Neuronal stem cell (in vitro differentiated cells): Measurements from ENCODE around the gene CDK14.

Source experiments
- DNase-seq: peaks from one replicate; pipeline ENCODE4 v3.0.0-alpha.2; 2013; ENCODE audit warnings: low spot score
- H2AFZ ChIP-seq: one replicate; pipeline ENCODE4 v1.6.1; 2013; ENCODE audit warnings: mild to moderate bottlenecking, low read length, inconsistent platforms
- H2AK5ac ChIP-seq: 2 replicates; pipeline ENCODE4 v1.6.1; 2013; ENCODE audit warnings: low read depth, mild to moderate bottlenecking, inconsistent platforms, low read length, moderate library complexity, mixed read lengths
- H2BK120ac ChIP-seq: 2 replicates; pipeline ENCODE4 v1.6.1; 2013; ENCODE audit warnings: low read depth, mild to moderate bottlenecking, inconsistent platforms, low read length, moderate library complexity, mixed read lengths
- H2BK12ac ChIP-seq: one replicate; pipeline ENCODE4 v1.6.1; 2013; ENCODE audit warnings: low read length, inconsistent platforms
- H2BK15ac ChIP-seq: 2 replicates; pipeline ENCODE4 v1.6.1; 2013; ENCODE audit warnings: mild to moderate bottlenecking, low read length, inconsistent platforms, mixed read lengths
- H2BK5ac ChIP-seq: one replicate; pipeline ENCODE4 v1.6.1; 2013; ENCODE audit warnings: inconsistent platforms, mild to moderate bottlenecking, low read length, moderate library complexity
- H3K14ac ChIP-seq: one replicate; pipeline ENCODE4 v1.6.1; 2013; ENCODE audit warnings: low read length, inconsistent platforms
- H3K18ac ChIP-seq: 2 replicates; pipeline ENCODE4 v1.6.1; 2013; ENCODE audit warnings: low read length, inconsistent platforms
- H3K23ac ChIP-seq: 2 replicates; pipeline ENCODE4 v1.6.1; 2013; ENCODE audit warnings: low read depth, mild to moderate bottlenecking, mixed read lengths, low read length, inconsistent platforms; ENCODE audit not compliant: poor library complexity
- H3K27ac ChIP-seq: replicated peaks from 3 replicates; pipeline ENCODE4 v1.5.1; 2013; ENCODE audit warnings: low read length, inconsistent platforms
- H3K27me3 ChIP-seq, 3 experiments: 2 replicates each; pipeline ENCODE4 v1.6.1; 2013; ENCODE audit warnings: low read length in 3 of 3, mild to moderate bottlenecking in 2 of 3, inconsistent platforms in 1 of 3, low read depth in 1 of 3, mixed read lengths in 1 of 3, moderate library complexity in 1 of 3; ENCODE audit not compliant: control insufficient read depth in 3 of 3, insufficient read depth in 3 of 3
- H3K36me3 ChIP-seq, 2 donors: replicated peaks in 1 of 2; 2 replicates each; pipeline ENCODE4 v1.6.1; 2013; ENCODE audit warnings: low read length in 2 of 2; ENCODE audit not compliant: control insufficient read depth in 2 of 2, insufficient read depth in 2 of 2
- H3K4ac ChIP-seq: 2 replicates; pipeline ENCODE4 v1.6.1; 2013; ENCODE audit warnings: inconsistent platforms, mild to moderate bottlenecking, low read length, moderate library complexity
- H3K4me1 ChIP-seq, 2 donors: 1 replicate in 1 of 2; 2 replicates in 1 of 2; pipeline ENCODE4 v1.6.1; 2013; ENCODE audit warnings: low read length in 2 of 2, low read depth in 1 of 2; ENCODE audit not compliant: control insufficient read depth in 2 of 2, insufficient read depth in 1 of 2
- H3K4me2 ChIP-seq: one replicate; pipeline ENCODE4 v1.6.1; 2013; ENCODE audit warnings: mild to moderate bottlenecking, low read length, inconsistent platforms; ENCODE audit not compliant: insufficient read depth, poor library complexity, severe bottlenecking
- H3K4me3 ChIP-seq, 2 donors: 2 replicates each; pipeline ENCODE4 v1.5.1; 2013; ENCODE audit warnings: low read length in 2 of 2, mild to moderate bottlenecking in 2 of 2, inconsistent platforms in 1 of 2, moderate library complexity in 1 of 2
- H3K79me1 ChIP-seq: one replicate; pipeline ENCODE4 v1.6.1; 2013; ENCODE audit warnings: low read depth, mild to moderate bottlenecking, inconsistent platforms, low read length, moderate library complexity
- H3K9ac ChIP-seq: one replicate; pipeline ENCODE4 v1.6.1; 2013; ENCODE audit warnings: mild to moderate bottlenecking, low read depth, low read length, inconsistent platforms; ENCODE audit not compliant: poor library complexity
- H3K9me3 ChIP-seq, 2 donors: replicated peaks in 1 of 2; 2 replicates each; pipeline versions ENCODE3 to v1.6.1; 2013; ENCODE audit warnings: low read length in 2 of 2, mild to moderate bottlenecking in 2 of 2, inconsistent platforms in 1 of 2, low read depth in 1 of 2, mixed read lengths in 1 of 2, moderate library complexity in 1 of 2; ENCODE audit not compliant: control insufficient read depth in 2 of 2, insufficient read depth in 1 of 2
- H4K8ac ChIP-seq: one replicate; pipeline ENCODE4 v1.6.1; 2013; ENCODE audit warnings: low read depth, mild to moderate bottlenecking, inconsistent platforms, low read length, moderate library complexity
- H4K91ac ChIP-seq: one replicate; pipeline ENCODE4 v1.6.1; 2013; ENCODE audit warnings: low read length, low read depth, mild to moderate bottlenecking, inconsistent platforms; ENCODE audit not compliant: poor library complexity
- WGBS, 2 donors: extraction: QIAGEN DNeasy Blood & Tissue Kit; methylation state at CpG; one replicate each; pipeline ENCODE4 v1.1.7; 2013; ENCODE audit warnings: missing lambda C conversion rate in 2 of 2, mixed read lengths in 1 of 2; ENCODE audit not compliant: insufficient read length in 2 of 2, insufficient replicate concordance in 1 of 2; ENCODE audit errors: extremely low coverage in 2 of 2; 5-methylcytosine and 5-hydroxymethylcytosine counted together

CDK14 gene

DNA sequence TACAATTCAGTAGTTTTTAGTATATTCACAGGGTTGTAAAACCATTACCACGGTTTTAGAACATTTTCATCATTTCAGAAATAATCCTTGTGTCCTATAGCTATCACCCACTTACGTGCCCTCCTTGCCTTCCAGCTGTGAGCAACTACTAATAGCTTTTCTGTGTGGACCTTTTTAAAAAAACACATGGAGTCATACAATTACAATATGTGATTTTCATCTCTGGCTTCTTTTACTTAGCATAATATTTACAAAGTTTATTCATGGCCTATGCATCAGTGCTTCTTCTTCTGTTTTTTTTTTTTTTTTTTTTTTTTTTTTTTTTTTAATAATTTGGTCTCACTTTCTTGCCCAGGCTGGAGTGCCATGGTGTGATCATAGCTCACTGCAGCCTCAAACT is 76.1 kb downstream of the CDK14 start:
- Histone ChIP-seq H2BK5ac (no peak overlapping the region), H2BK12ac (no peak overlapping the region), H2AFZ (no peak overlapping the region), H3K4ac (no peak overlapping the region), H3K23ac (no peak overlapping the region), H3K9me3 (no peaks in the 10 kb centered on the region), H3K18ac (no peak overlapping the region), H2AK5ac (no peak overlapping the region), H3K9ac (no peak overlapping the region), H3K4me3 (no peak overlapping the region), H2BK120ac (no peak overlapping the region), H3K36me3 (no peaks in the 10 kb centered on the region), H2BK15ac (no peak overlapping the region), H4K8ac (no peak overlapping the region), H3K4me2 (no peak overlapping the region), H3K4me1 (peaks cover 2 to 5% of the 10 kb centered on the region in 2 donors), H3K27me3 (no peaks in the 10 kb centered on the region), H3K14ac (no peak overlapping the region), H3K27ac (no peak overlapping the region), H4K91ac (no peak overlapping the region), H3K79me1 (no peaks in the 10 kb centered on the region)
- WGBS, 2 donors: no CpG with 5 or more reads among the region's 2 CpGs
- DNase-seq: no peak

DNA sequence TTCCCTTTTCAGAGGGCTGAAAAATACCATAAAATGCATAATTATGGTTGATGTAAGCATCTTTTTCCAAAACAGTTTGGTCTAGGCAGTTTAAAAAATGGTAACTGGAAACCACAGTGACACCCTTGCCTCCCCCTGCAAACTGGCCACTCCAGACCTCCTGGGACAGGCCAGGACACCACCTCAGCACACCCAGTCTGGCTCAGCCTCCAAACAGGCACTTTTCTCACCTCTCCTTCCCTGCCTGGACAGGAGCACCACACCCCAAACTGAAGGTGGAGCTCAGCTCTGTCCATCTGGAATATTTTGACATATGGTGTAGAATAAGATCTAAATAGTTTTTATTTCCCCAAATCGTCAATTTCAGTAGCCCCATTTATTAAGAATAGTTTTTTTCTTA is 78.5 kb downstream of the CDK14 start:
- Histone ChIP-seq H3K27me3 (no peaks in the 10 kb centered on the region), H3K79me1 (peaks cover 3% of the 10 kb centered on the region), H3K4me1 (peaks cover 11 to 22% of the 10 kb centered on the region in 2 donors), H3K9me3 (no peaks in the 10 kb centered on the region), H4K91ac (no peak overlapping the region), H2AK5ac (no peak overlapping the region), H2BK120ac (no peak overlapping the region), H2AFZ (no peak overlapping the region), H2BK12ac (no peak overlapping the region), H2BK15ac (no peak overlapping the region), H3K23ac (no peak overlapping the region), H3K14ac (no peak overlapping the region), H3K4me2 (no peak overlapping the region), H3K36me3 (no peaks in the 10 kb centered on the region), H4K8ac (no peak overlapping the region), H3K9ac (no peak overlapping the region), H2BK5ac (no peak overlapping the region), H3K4ac (no peak overlapping the region), H3K4me3 (no peak overlapping the region), H3K18ac (peak overlapping the region; percentile 85), H3K27ac (peak overlapping the region; percentile 49)
- WGBS, 2 donors: no CpG with 5 or more reads among the region's 1 CpG
- no peak for DNase-seq

DNA sequence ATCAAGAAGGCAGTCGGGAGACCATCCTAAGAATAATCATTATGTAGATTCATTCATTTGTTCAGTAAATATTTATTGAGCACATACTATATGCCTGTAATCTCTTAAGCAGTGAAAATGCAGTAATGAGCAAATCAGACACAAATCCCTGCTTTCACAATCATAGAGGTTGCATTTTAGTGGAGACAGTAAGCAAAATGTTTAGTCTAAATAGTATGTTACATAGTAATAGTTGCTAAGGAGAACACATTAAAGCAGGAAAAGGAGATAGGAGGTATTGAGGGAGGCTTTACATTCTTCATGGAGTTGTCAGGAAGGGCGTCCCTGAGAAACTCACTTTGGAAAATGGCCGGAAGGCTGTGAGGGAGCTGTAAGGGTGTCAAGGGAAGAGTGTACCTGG is 79.9 kb downstream of the CDK14 start:
- peaks cover 3% of the 10 kb centered on the region for H3K79me1 ChIP-seq
- no peak overlapping the region for H2BK15ac ChIP-seq
- no peak overlapping the region for H3K27ac ChIP-seq
- no peak overlapping the region for H2BK5ac ChIP-seq
- no peak overlapping the region for H3K14ac ChIP-seq
- H3K4ac ChIP-seq: no peak overlapping the region
- H3K36me3 ChIP-seq: no peaks in the 10 kb centered on the region
- H3K4me2 ChIP-seq: no peak overlapping the region
- no peak overlapping the region for H3K18ac ChIP-seq
- H3K4me1 ChIP-seq: peaks cover 11 to 23% of the 10 kb centered on the region in 2 donors
- H2AFZ ChIP-seq: no peak overlapping the region
- H2AK5ac ChIP-seq: no peak overlapping the region
- H2BK120ac ChIP-seq: no peak overlapping the region
- H2BK12ac ChIP-seq: no peak overlapping the region
- H3K27me3 ChIP-seq: no peaks in the 10 kb centered on the region
- H3K23ac ChIP-seq: no peak overlapping the region
- H3K9me3 ChIP-seq: no peaks in the 10 kb centered on the region
- no peak overlapping the region for H3K9ac ChIP-seq
- H4K91ac ChIP-seq: no peak overlapping the region
- no peak overlapping the region for H3K4me3 ChIP-seq
- no peak for DNase-seq
- no CpG with 5 or more reads among the region's 3 CpGs for WGBS, 2 donors
- H4K8ac ChIP-seq: no peak overlapping the region

DNA sequence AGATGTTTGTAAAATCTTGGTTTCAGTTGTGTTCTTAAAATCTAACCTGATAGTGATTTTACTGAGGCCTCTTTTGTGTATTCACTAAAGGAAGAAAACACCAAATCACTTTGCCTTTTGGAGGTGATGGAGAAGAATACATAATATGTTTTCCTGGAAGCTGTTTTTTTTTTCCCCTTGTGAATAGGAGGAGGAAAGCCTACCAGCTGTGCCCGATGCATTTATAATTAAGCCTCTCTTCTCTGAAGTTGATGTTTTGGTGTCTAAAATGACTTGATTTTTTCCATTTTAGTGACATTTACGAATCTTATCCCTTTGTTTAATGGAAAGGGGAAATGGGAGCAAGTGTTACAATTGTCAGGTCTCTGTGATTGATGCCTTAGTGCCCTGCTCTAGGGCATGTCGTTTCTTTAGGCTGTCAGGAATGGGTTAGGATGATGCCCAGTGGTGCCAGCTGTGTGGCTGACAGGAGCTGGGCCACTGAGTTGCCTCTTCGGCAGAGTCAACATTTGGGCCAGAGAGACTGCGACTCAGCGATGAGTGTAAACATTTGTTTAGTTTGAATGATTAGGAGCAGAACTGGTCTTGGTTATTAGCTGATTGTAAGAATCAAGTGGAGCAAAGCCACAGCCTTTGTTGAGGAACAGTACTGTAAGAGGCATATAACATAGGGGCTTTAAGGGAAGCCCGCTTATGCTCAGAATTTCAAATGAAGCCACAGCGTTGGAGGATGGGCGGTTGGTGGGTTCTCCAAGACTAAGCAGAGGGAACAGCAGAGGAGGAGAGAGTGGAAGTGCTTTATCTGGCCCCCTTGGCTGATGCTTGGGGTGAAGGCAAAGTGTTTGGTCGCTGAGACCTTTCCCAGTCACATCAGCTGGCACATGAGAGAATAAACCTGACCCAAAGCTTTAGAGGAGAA is 81.6 kb downstream of the CDK14 start:
- Histone ChIP-seq H3K79me1 (peaks cover 3% of the 10 kb centered on the region), H2AK5ac (no peak overlapping the region), H2BK120ac (no peak overlapping the region), H3K18ac (no peak overlapping the region), H4K8ac (no peak overlapping the region), H3K4me2 (no peak overlapping the region), H3K9me3 (no peaks in the 10 kb centered on the region), H2BK15ac (no peak overlapping the region), H4K91ac (no peak overlapping the region), H3K23ac (no peak overlapping the region), H3K4ac (no peak overlapping the region), H3K27ac (no peak overlapping the region), H2BK12ac (no peak overlapping the region), H3K27me3 (no peaks in the 10 kb centered on the region), H3K4me3 (peak overlapping the region in 1 of 2 donors; percentile 14), H2AFZ (peak overlapping the region; percentile 25), H2BK5ac (no peak overlapping the region), H3K14ac (no peak overlapping the region), H3K9ac (no peak overlapping the region), H3K4me1 (peaks cover 11 to 27% of the 10 kb centered on the region in 2 donors), H3K36me3 (no peaks in the 10 kb centered on the region)
- no peak for DNase-seq
- no CpG with 5 or more reads among the region's 10 CpGs for WGBS, 2 donors
